ENCODE data around the gene E2F4. TPM values are rescaled to one million over a fixed set of nuclear protein-coding genes. Genes with fewer than 3 reads are reported as not detected.

The E2F4 gene
- polyA plus RNA-seq, 1 donor (not counting 4 experiments of a cell fraction or from before 2014, with no cell fraction given), result 64.7 TPM

DNA sequence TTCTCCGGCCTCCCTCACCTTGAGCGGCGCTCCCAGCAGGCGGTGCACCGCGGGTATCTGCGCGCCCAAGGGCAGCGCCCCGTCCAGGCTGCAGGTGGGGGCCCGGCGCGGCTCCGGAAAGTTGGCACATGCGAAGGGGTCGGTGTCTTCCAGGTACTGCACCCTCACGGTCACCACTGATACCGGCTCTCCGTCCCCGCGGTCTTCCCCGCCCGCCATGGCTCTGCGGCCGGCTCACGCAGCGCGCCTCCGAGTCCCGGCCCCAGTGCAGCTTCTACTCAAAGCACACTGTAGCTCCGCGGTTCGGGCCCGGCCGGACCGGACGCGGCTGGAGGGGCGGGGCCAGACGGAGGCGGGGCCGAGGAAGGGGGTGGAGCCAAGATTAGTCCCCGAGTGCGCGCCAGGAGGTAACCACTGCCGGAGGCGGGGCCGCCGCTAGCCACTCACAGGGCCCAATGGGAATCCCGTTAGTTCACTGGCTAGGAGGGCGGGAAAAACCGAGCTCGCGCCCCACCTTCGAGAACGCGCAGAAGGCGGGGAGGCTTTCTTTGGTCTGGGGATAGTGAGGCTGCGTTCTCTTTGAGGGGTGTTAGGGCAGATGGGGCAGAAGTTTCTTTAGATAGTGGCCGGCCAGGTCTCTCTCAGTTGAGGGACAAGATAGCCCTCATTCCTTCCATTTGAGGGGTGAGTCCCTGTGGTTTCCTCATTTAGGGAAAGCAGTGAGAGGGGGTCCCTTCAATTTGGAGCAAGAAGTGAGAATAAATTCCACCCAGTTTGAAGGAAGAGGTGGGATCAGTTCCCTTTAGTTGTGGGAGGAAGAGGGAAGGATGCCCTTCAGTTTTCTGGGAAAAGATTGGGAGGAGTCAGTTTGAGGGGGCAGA is 55.5 kb downstream of the E2F4 start, which contains the start of gene FHOD1:
TSS of gene FHOD1 (minus strand) at position 290 of the 881 bp plus-strand sequence. CDS start at position 219, 71 bp downstream.
- peak within 1 kb of the TSS; percentile 81 for H2AFZ ChIP-seq (ENCODE audit: control insufficient read depth, low read length)
- H3K36me3 ChIP-seq (ENCODE audit: control insufficient read depth in 2 of 2, extremely low read depth in 1 of 2, insufficient read depth in 2 of 2, low read length in 2 of 2), result peaks cover 0 to 5% of the 10 kb centered on the region in 2 experiments
- DNase-seq (ENCODE audit: low read depth, low spot score), result no peak
- H3K4me1 ChIP-seq (ENCODE audit: control insufficient read depth, extremely low read depth, insufficient read depth, low read length), result peaks cover 49% of the 10 kb centered on the region
- no peaks in the 10 kb centered on the region for H3K9me1 ChIP-seq (ENCODE audit: control insufficient read depth, extremely low read depth, insufficient read depth, low read length)
- no peak for FAIRE-seq
- peak within 1 kb of the TSS; percentile 79 for H3K9ac ChIP-seq (ENCODE audit: control insufficient read depth, extremely low read depth, insufficient read depth, low read length)
- peak within 1 kb of the TSS; percentile 85 for H3K4me2 ChIP-seq (ENCODE audit: control insufficient read depth, extremely low read depth, insufficient read depth, low read depth, low read length)
- H3K27me3 ChIP-seq (ENCODE audit: control insufficient read depth, extremely low read depth, insufficient read depth, low read length), result peaks cover 18% of the 10 kb centered on the region
- TF ChIP-seq, protein P1, sequence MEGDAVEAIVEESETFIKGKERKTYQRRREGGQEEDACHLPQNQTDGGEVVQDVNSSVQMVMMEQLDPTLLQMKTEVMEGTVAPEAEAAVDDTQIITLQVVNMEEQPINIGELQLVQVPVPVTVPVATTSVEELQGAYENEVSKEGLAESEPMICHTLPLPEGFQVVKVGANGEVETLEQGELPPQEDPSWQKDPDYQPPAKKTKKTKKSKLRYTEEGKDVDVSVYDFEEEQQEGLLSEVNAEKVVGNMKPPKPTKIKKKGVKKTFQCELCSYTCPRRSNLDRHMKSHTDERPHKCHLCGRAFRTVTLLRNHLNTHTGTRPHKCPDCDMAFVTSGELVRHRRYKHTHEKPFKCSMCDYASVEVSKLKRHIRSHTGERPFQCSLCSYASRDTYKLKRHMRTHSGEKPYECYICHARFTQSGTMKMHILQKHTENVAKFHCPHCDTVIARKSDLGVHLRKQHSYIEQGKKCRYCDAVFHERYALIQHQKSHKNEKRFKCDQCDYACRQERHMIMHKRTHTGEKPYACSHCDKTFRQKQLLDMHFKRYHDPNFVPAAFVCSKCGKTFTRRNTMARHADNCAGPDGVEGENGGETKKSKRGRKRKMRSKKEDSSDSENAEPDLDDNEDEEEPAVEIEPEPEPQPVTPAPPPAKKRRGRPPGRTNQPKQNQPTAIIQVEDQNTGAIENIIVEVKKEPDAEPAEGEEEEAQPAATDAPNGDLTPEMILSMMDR (optimal IDR thresholded peaks at IDR 0.05 in 1 of 3, IDR thresholded peaks at IDR 0.05 in 1 of 3, conservative IDR thresholded peaks at IDR 0.05 in 1 of 3; ENCODE audit: extremely low read depth in 1 of 3, insufficient read depth in 2 of 3, low read length in 3 of 3), result no peak
- no peak for TF ChIP-seq EZH2 (IDR thresholded peaks at IDR 0.05; ENCODE audit: low read length)
- peak within 1 kb of the TSS; percentile 79 to 86 (median 85) for H3K4me3 ChIP-seq (ENCODE audit: control insufficient read depth in 2 of 3, extremely low read depth in 1 of 3, insufficient read depth in 2 of 3, low read depth in 1 of 3, low read length in 3 of 3)
- H3K79me2 ChIP-seq (ENCODE audit: control insufficient read depth, insufficient read depth, low read length), result peaks cover 13% of the 10 kb centered on the region
- H3K9me3 ChIP-seq (ENCODE audit: control insufficient read depth, low read depth, low read length), result no peaks in the 10 kb centered on the region
- dilution Hi-C loops (cut with MboI; ENCODE audit: extremely low pct_ligation_motif_present, low sequenced_read_pairs), result no loop called here
- H3K27ac ChIP-seq (ENCODE audit: control insufficient read depth, insufficient read depth, low read length), result peak within 1 kb of the TSS; percentile 73
- no peaks in the 10 kb centered on the region for H4K20me1 ChIP-seq (ENCODE audit: control insufficient read depth, extremely low read depth, insufficient read depth, low read length)

DNA sequence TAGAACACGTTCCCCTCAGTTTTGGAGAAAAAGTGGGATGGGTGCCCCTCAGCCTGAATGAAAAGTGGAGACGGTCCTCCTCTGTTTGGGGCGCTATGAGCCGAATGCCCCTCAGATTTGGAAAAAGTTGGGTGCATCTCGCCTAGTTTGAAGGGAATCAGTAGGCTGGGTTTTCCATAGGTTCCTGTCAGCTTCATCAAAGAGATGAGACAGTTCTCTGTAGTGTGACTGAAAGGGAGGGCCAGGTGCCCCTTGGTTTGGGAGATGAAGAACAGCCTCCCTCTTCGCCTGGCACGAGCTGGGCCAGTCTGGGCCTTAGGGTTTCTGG is 56.1 kb downstream of the E2F4 start:
- no peaks in the 10 kb centered on the region for H4K20me1 ChIP-seq (ENCODE audit: control insufficient read depth, extremely low read depth, insufficient read depth, low read length)
- H3K36me3 ChIP-seq (ENCODE audit: control insufficient read depth in 2 of 2, extremely low read depth in 1 of 2, insufficient read depth in 2 of 2, low read length in 2 of 2), result peaks cover 0 to 5% of the 10 kb centered on the region in 2 experiments
- H2AFZ ChIP-seq (ENCODE audit: control insufficient read depth, low read length), result peak overlapping the region; percentile 81
- no peaks in the 10 kb centered on the region for H3K9me3 ChIP-seq (ENCODE audit: control insufficient read depth, low read depth, low read length)
- no peak for FAIRE-seq
- peak overlapping the region; percentile 82 for H3K4me2 ChIP-seq (ENCODE audit: control insufficient read depth, extremely low read depth, insufficient read depth, low read depth, low read length)
- peak overlapping the region; percentile 40 to 62 (median 57) for H3K4me3 ChIP-seq (ENCODE audit: control insufficient read depth in 2 of 3, extremely low read depth in 1 of 3, insufficient read depth in 2 of 3, low read depth in 1 of 3, low read length in 3 of 3)
- H3K9me1 ChIP-seq (ENCODE audit: control insufficient read depth, extremely low read depth, insufficient read depth, low read length), result no peaks in the 10 kb centered on the region
- peaks cover 43% of the 10 kb centered on the region for H3K4me1 ChIP-seq (ENCODE audit: control insufficient read depth, extremely low read depth, insufficient read depth, low read length)
- H3K27ac ChIP-seq (ENCODE audit: control insufficient read depth, insufficient read depth, low read length), result no peak overlapping the region
- dilution Hi-C loops (cut with MboI; ENCODE audit: extremely low pct_ligation_motif_present, low sequenced_read_pairs), result no loop called here
- TF ChIP-seq, protein P1 (optimal IDR thresholded peaks at IDR 0.05 in 1 of 3, IDR thresholded peaks at IDR 0.05 in 1 of 3, conservative IDR thresholded peaks at IDR 0.05 in 1 of 3; ENCODE audit: extremely low read depth in 1 of 3, insufficient read depth in 2 of 3, low read length in 3 of 3), result no peak
- TF ChIP-seq EZH2 (IDR thresholded peaks at IDR 0.05; ENCODE audit: low read length), result no peak
- DNase-seq (ENCODE audit: low read depth, low spot score), result no peak
- H3K79me2 ChIP-seq (ENCODE audit: control insufficient read depth, insufficient read depth, low read length), result peaks cover 10% of the 10 kb centered on the region
- peak overlapping the region; percentile 53 for H3K9ac ChIP-seq (ENCODE audit: control insufficient read depth, extremely low read depth, insufficient read depth, low read length)
- peaks cover 18% of the 10 kb centered on the region for H3K27me3 ChIP-seq (ENCODE audit: control insufficient read depth, extremely low read depth, insufficient read depth, low read length)

Small RNA genes within 50 kb of the gene (small RNA-seq; reads per million reads assigned to genes)
- 0.20 to 5.3 (median 0.50) reads per million in 3 experiments for gene MIR328 (ENCODE audit: insufficient read length in 3 of 3, low read depth in 3 of 3, low replicate concordance in 1 of 3)

Other genes with a start within 250 kb of the E2F4 start
- 0.63 to 2.7 TPM (median 1.5 TPM) in 3 replicates for gene CES3, start 230.9 kb upstream of the E2F4 start, polyA plus RNA-seq
- gene CES4A, start 203.6 kb upstream of the E2F4 start, polyA plus RNA-seq, result 5.1 to 12.8 TPM (median 6.6 TPM) in 3 replicates
- gene CBFB, start 163.0 kb upstream of the E2F4 start, polyA plus RNA-seq, result 18.0 to 55.9 TPM (median 39.7 TPM) in 3 replicates
- gene PHAF1, start 82.2 kb upstream of the E2F4 start, polyA plus RNA-seq, result 26.7 to 31.5 TPM (median 28.0 TPM) in 3 replicates
- 2.6 to 5.4 TPM (median 3.9 TPM) in 3 replicates for gene B3GNT9, start 41.2 kb upstream of the E2F4 start, polyA plus RNA-seq
- gene TRADD, start 32.2 kb upstream of the E2F4 start, polyA plus RNA-seq, result 12.5 to 25.0 TPM (median 12.5 TPM) in 3 replicates
- 3.0 to 6.0 TPM (median 4.0 TPM) in 3 replicates for gene FBXL8, start 32.2 kb upstream of the E2F4 start, polyA plus RNA-seq
- 4.3 to 10.7 TPM (median 4.9 TPM) in 3 replicates for gene HSF4, start 27.4 kb upstream of the E2F4 start, polyA plus RNA-seq
- 10.5 to 18.1 TPM (median 16.8 TPM) in 3 replicates for gene NOL3, start 21.6 kb upstream of the E2F4 start, polyA plus RNA-seq
- gene MATCAP1, start 8.2 kb upstream of the E2F4 start, polyA plus RNA-seq, result 9.0 to 15.0 TPM (median 13.3 TPM) in 3 replicates
- not detected in 3 replicates for gene EXOC3L1, start 2.0 kb upstream of the E2F4 start, polyA plus RNA-seq
- 21.0 to 38.7 TPM (median 23.4 TPM) in 3 replicates for gene ELMO3, start 7.0 kb downstream of the E2F4 start, polyA plus RNA-seq
- 44.9 to 47.6 TPM (median 46.3 TPM) in 3 replicates for gene TMEM208, start 35.0 kb downstream of the E2F4 start, polyA plus RNA-seq
- 21.6 to 29.6 TPM (median 29.4 TPM) in 3 replicates for gene FHOD1, start 55.3 kb downstream of the E2F4 start, polyA plus RNA-seq
- gene SLC9A5, start 56.8 kb downstream of the E2F4 start, polyA plus RNA-seq, result 0.51 to 0.68 TPM (median 0.62 TPM) in 3 replicates
- gene PLEKHG4, start 87.4 kb downstream of the E2F4 start, polyA plus RNA-seq, result 0.80 to 4.3 TPM (median 1.3 TPM) in 3 replicates
- gene KCTD19, start 134.6 kb downstream of the E2F4 start, polyA plus RNA-seq, result not detected in 3 replicates
- not detected in 3 replicates for gene LRRC36, start 134.7 kb downstream of the E2F4 start, polyA plus RNA-seq
- gene TPPP3, start 201.3 kb downstream of the E2F4 start, polyA plus RNA-seq, result 0.37 to 0.96 TPM in 2 of 3 replicates, not detected in the other
- 1.1 to 3.2 TPM (median 1.8 TPM) in 3 replicates for gene ZDHHC1, start 224.3 kb downstream of the E2F4 start, polyA plus RNA-seq
- 0.59 to 2.4 TPM (median 0.93 TPM) in 3 replicates for gene HSD11B2, start 239.0 kb downstream of the E2F4 start, polyA plus RNA-seq